HL-60 (cell line): ENCODE results near the gene ALLC.

ENCODE experiments used
- GABPA ChIP-seq: IDR thresholded peaks from 2 replicates; pipeline ENCODE4 v1.6.1; 2012; ENCODE audit warnings: low read depth
- POLR2AphosphoS5 ChIP-seq: IDR thresholded peaks from 2 replicates; pipeline ENCODE4 v1.6.1; 2012; ENCODE audit warnings: low read depth
- TF ChIP-seq, protein P1 (sequence below): IDR thresholded peaks from one replicate; pipeline ENCODE4 v1.5.1; 2011; ENCODE audit warnings: low read length, control low read depth, inconsistent platforms; ENCODE audit not compliant: insufficient read depth

DNA sequence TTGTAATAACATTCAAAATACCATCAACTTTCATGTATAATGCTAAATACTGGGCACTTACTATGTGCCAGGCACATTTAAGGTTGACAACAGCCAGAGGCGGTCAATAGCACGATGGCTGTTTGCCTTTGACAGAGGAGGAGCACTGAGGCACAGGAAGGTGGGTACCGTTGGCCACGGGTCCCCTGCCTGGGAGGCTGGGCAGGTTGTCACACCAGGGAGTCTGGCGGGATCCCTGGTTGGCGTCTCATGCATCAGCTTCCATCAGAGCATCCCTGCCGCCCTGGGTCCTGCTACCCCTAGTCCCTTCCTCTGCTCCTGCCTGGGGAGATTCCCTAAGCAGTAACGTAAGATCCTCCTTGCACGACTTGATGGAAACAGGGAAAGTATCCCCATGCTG lies 19.4 kb downstream of the ALLC start:
- no peak for TF ChIP-seq POLR2AphosphoS5
- TF ChIP-seq, protein P1, sequence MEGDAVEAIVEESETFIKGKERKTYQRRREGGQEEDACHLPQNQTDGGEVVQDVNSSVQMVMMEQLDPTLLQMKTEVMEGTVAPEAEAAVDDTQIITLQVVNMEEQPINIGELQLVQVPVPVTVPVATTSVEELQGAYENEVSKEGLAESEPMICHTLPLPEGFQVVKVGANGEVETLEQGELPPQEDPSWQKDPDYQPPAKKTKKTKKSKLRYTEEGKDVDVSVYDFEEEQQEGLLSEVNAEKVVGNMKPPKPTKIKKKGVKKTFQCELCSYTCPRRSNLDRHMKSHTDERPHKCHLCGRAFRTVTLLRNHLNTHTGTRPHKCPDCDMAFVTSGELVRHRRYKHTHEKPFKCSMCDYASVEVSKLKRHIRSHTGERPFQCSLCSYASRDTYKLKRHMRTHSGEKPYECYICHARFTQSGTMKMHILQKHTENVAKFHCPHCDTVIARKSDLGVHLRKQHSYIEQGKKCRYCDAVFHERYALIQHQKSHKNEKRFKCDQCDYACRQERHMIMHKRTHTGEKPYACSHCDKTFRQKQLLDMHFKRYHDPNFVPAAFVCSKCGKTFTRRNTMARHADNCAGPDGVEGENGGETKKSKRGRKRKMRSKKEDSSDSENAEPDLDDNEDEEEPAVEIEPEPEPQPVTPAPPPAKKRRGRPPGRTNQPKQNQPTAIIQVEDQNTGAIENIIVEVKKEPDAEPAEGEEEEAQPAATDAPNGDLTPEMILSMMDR = no peak
- TF ChIP-seq GABPA = no peak
